Lower leg skin (tissue), 4 donors: ENCODE results near the gene TMEM98. TPM values are rescaled to one million over a fixed set of nuclear protein-coding genes. Genes with fewer than 3 reads are reported as not detected.
A peak's percentile ranks its signal among the peaks of the same experiment; 100 is the strongest.
"Not testable (repeated sequence)": the region's sequence is repeated elsewhere in the genome, so short reads cannot be mapped to it uniquely, and the experiment has no call there.

Source experiments
- DNase-seq, 2 donors: peaks; one replicate each; pipeline ENCODE4 v3.0.0-alpha.2; 2019; ENCODE audit warnings: low spot score in 2 of 2
- H3K4me3 ChIP-seq: fragments of 200-600 bp; sonication (generic); 2 replicates; pipeline ENCODE4 v1.5.1; 2017; ENCODE audit warnings: mild to moderate bottlenecking, low read depth; ENCODE audit not compliant: poor library complexity, severe bottlenecking
- POLR2A ChIP-seq, 2 donors: fragments of 450-650 bp; IDR thresholded peaks; one replicate each; pipeline ENCODE4 v1.6.1; 2016 to 2017; ENCODE audit warnings: antibody characterized with exemption in 2 of 2, mild to moderate bottlenecking in 1 of 2, moderate library complexity in 1 of 2
- WGBS, 2 donors: methylation state at CpG; one replicate each; pipeline ENCODE4 v1.1.5; 2018; 5-methylcytosine and 5-hydroxymethylcytosine counted together
- intact Hi-C: fragments of 100-400 bp; cut with DNase I; formaldehyde crosslinking; loops from one replicate; pipeline ENCODE4 v1.15.0; 2023; ENCODE audit warnings: low total_unique reads
- total RNA-seq, 4 donors: library from RNA; depleted of rRNA; stranded (reverse); fragments of >200 nt; gene quantifications; one replicate each; pipeline ENCODE4 v1.1.0, GENCODE V29; 2016
- TF ChIP-seq, protein P1 (sequence below), 3 donors: fragments of 450-650 bp; IDR thresholded peaks; one replicate each; pipeline ENCODE4 v1.5.1; 2016; ENCODE audit warnings: antibody characterized with exemption in 3 of 3, mild to moderate bottlenecking in 3 of 3, moderate library complexity in 2 of 3

The TMEM98 gene
- total RNA-seq, 4 donors from 2014 or later: 13.3 to 42.7 (median 18.5) TPM

DNA sequence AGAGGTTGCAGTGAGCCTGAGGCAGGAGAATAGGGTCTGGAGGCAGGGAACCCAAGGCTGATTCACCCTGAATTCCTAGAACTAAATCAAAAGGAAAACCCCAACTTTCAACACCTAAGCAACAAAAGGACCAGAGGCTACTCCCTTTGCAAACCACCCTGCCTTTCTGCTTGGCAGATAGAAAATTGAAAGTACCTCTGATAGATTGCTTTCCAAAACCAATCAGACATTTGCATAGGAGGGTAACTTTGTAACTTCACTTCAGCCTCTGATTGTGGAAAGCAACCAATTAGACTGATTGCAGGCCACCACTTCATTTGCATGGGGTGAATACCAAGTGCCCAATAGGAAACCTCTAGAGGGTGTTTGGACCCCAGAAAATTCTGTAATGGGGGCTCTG, 10.9 kb upstream of the TMEM98 start:
- intact Hi-C loops: no loop called here
- no peak overlapping the region for H3K4me3 ChIP-seq
- DNase-seq: no peak

DNA sequence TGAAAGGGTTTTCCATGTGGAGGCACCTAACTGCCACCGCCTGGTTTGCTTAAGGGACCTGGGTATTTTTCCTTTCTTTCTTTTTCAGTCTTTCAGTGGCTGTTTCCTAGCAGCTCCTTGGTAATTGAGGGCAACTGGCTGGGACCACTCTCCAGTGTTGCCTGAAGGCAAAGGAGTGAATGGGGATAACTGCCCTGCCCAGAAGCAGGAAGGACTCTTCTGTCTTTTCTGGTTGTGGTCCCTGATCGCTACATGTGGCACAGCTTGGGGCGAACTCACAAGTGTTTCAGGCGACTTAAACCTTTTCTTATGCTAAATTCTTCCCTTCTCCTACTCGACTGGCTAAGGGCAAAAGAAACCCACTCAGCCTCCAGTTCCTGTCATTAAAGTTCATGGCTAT, 10.1 kb upstream of the TMEM98 start:
- 86 to 95% methylated on average over 5 of the region's 5 CpGs for WGBS, 2 donors
- H3K4me3 ChIP-seq: no peak overlapping the region
- no peak for DNase-seq
- intact Hi-C loops: no loop called here
- TF ChIP-seq, protein P1, sequence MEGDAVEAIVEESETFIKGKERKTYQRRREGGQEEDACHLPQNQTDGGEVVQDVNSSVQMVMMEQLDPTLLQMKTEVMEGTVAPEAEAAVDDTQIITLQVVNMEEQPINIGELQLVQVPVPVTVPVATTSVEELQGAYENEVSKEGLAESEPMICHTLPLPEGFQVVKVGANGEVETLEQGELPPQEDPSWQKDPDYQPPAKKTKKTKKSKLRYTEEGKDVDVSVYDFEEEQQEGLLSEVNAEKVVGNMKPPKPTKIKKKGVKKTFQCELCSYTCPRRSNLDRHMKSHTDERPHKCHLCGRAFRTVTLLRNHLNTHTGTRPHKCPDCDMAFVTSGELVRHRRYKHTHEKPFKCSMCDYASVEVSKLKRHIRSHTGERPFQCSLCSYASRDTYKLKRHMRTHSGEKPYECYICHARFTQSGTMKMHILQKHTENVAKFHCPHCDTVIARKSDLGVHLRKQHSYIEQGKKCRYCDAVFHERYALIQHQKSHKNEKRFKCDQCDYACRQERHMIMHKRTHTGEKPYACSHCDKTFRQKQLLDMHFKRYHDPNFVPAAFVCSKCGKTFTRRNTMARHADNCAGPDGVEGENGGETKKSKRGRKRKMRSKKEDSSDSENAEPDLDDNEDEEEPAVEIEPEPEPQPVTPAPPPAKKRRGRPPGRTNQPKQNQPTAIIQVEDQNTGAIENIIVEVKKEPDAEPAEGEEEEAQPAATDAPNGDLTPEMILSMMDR (IDR thresholded peaks at IDR 0.05): no peak
- no peak for TF ChIP-seq POLR2A (IDR thresholded peaks at IDR 0.05)

More for the DNA sequence above, 10.9 kb upstream of the TMEM98 start:
- TF ChIP-seq, protein P1 (IDR thresholded peaks at IDR 0.05): no peak
- TF ChIP-seq POLR2A (IDR thresholded peaks at IDR 0.05): no peak

DNA sequence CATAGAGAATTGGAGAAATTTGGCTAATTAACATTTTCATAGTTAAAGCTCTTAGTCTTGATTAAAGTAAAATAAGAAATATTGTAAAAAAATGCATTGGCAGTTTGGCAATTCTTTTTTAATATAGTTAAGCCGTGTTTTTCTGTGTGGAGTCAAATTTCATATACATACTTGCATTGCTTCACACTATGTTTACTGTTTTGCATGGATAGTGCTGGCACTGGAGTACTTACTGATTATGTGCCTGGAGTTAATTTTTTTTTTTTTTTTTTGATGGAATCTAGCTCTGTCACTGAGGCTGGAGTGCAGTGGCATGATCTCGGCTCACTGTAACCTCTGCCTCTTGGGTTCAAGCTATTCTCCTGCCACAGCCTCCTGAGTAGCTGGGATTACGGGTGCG, 8.1 kb upstream of the TMEM98 start:
- WGBS, 2 donors: 81 to 87% methylated on average over 4 of the region's 4 CpGs
- intact Hi-C loops, H3K4me3 ChIP-seq, DNase-seq: not testable (repeated sequence)

DNA sequence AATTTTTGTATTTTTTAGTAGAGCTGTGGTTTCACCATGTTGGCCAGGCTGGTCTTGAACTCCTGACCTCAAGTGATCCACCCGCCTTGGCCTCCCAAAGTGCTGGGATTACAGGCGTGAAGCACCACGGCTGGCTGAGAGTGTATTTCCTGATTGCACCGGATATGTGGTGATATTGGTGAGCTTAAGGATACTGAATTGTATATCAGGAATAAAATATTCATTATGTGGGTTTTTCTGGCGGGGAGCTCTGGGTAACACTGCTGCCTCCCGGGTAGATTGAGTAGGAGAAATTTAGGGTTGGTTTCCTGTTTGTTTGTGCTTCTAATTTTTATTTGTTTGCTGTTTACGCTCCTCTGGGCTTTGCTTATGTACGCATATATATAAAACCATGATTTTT, 7.7 kb upstream of the TMEM98 start:
- H3K4me3 ChIP-seq: no peak overlapping the region
- intact Hi-C loops: no loop called here
- peak in 1 of 2 donors; percentile 56 for DNase-seq
- 78 to 82% methylated on average over 8 of the region's 8 CpGs for WGBS, 2 donors
- TF ChIP-seq POLR2A (IDR thresholded peaks at IDR 0.05): no peak
- TF ChIP-seq, protein P1 (IDR thresholded peaks at IDR 0.05): no peak

DNA sequence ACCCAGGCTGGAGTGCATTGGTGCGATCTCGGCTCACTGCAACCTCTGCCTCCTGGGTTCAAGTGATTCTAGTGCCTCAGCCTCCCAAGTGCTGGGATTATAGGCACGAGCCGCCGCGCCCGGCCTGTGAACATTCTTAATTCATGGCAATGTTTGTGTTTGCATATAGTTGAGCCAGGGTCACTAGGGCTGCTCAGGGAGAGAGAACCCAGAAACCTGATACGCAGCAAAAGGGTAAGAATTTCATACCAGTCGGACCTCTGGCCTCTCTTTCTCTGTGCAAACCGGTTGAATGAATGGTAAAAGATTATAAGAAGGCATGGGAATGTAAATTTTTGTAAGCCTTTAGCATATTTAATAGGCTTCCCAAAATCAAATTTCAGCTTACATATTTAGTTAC, 6.9 kb upstream of the TMEM98 start:
- peak in 1 of 2 donors; percentile 40 for DNase-seq
- no peak for TF ChIP-seq POLR2A (IDR thresholded peaks at IDR 0.05)
- TF ChIP-seq, protein P1 (IDR thresholded peaks at IDR 0.05): no peak
- 92 to 97% methylated on average over 10 of the region's 10 CpGs for WGBS, 2 donors
- intact Hi-C loops: no loop called here
- H3K4me3 ChIP-seq: no peak overlapping the region

DNA sequence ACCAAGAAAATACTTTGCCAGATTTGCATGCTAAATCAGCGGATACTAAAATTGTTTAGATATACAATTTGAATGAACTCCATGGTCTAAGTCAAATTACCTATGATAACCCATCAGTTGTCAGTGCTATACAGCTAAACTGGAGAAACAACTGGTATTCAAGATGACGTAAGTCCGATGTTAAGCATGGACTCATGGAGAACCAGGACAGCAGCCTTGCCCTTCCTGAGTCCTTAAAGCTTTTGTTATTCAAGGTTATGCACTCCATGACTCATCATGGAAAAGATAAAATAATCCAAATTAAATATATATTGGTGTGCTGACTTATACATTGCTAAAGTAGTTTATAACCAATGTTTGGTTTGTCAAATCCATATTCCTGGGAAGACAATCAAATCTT, 4.0 kb upstream of the TMEM98 start:
- 93 to 95% methylated on average over 3 of the region's 3 CpGs for WGBS, 2 donors
- H3K4me3 ChIP-seq, intact Hi-C loops, DNase-seq: not testable (repeated sequence)

DNA sequence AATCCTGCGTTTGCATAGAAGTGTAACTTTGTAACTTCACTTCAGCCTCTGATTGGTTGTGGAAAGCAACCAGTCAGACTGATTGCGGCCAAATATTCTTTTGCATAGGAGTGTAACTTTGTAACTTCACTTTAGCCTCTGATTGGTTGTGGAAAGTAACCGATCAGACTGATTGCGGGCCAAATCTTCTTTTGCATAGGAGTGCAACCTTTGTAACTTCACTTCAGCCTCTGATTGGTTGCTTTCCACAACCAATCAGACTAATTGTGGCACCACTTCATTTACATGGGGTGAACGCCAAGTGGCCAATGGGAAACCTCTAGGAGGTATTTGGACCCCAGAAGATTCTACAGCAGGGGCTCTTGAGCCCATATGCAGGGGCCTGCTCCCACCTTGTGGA, 1.8 kb upstream of the TMEM98 start:
- intact Hi-C loops: no loop called here
- TF ChIP-seq POLR2A (IDR thresholded peaks at IDR 0.05): no peak
- TF ChIP-seq, protein P1 (IDR thresholded peaks at IDR 0.05): no peak
- no peak overlapping the region for H3K4me3 ChIP-seq
- no peak for DNase-seq
- WGBS, 2 donors: 92 to 95% methylated on average over 5 of the region's 5 CpGs

DNA sequence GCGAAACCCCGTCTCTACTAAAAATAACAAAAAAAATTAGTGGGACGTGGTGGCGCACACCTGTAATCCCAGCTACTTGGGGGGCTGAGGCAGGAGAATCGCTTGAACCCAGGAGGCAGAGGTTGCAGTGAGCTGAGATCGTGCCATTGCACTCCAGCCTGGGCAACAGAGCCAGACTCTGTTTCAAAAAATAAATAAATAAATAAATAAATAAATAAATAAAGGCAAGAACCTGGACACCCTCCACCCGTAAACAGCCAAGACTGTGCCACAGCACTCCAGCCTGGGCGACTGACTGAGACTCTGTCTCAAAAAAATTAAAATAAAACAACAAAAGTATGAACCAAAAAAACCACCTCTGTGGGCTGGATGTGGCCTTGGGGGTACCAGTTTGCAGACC, 1.2 kb upstream of the TMEM98 start:
- 95 to 98% methylated on average over 8 of the region's 8 CpGs for WGBS, 2 donors
- peak in 1 of 2 donors; percentile 68 for DNase-seq
- intact Hi-C loops: not testable (repeated sequence)

More for the DNA sequence above, 1.2 kb upstream of the TMEM98 start:
- H3K4me3 ChIP-seq: not testable (repeated sequence)
